Activated CD8-positive, alpha-beta memory T cell treated with anti-CD3 and anti-CD28 coated beads for 1 hour (primary cell): ENCODE data around the gene FAM210A.
A peak's percentile ranks its signal among the peaks of the same experiment; 100 is the strongest.
"Not testable (repeated sequence)": the region's sequence is repeated elsewhere in the genome, so short reads cannot be mapped to it uniquely, and the experiment has no call there.

Experiments used
- DNase-seq, 2 donors: peaks; one replicate each; pipeline ENCODE4 v3.0.0-alpha.2; 2020; ENCODE audit warnings: low read depth in 1 of 2; ENCODE audit errors: extremely low read depth in 1 of 2

Gene FAM210A

GRCh38 chr18:13726232-13726971 lies at the start of gene FAM210A, which contains the start of gene RNMT:
Gene FAM210A, minus strand, starts transcription at chr18:13726558. Its CDS starts 44,481 bp downstream, at chr18:13682077.
Gene RNMT, plus strand, starts transcription at chr18:13726673. Its CDS starts 4,845 bp downstream, at chr18:13731518.
- peak; percentile 79 to 92 for DNase-seq

DNA sequence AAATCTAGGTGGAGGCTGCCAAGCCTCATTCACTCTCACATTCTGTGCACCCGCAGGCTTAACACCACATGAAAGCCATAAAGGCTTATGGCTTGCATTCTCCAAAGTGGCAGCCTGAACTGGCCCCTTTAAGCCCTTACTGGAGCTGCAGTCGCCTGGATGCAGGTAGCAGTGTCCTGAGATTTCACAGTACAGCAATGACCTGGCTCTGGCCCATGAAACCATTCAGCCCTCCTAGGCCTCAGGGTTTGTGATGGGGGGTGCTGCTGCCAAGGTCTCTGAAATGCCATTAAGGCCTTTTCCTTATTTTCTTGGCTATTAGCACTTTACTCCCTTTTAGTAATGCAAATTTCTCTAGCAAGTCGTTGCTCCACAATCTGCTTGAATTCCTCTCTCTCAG lies 48.7 kb upstream of the FAM210A start:
- DNase-seq = no peak

GRCh38 chr18:13762690-13763439 lies 36.5 kb upstream of the FAM210A start:
- no peak for DNase-seq

DNA sequence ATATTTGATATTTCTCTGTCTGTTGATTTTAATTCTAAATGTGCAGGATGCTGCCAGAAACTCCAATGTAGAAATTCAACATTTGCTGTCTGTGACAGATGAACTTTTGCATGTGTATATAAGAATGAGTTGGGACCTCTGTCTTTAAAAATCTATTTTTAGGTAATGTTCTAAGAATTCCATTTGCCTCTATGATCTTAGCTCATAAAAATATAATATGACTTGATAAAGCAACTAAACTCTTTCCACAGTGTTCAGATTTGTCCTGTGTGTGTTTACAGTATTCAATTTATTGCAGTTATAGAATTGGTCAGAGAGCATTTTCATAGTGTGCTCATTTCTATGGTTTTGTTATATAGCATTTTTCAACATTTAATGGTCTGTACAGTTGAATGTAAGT lies 33.7 kb upstream of the FAM210A start:
- DNase-seq = no peak

GRCh38 chr18:13758622-13759021 lies 32.3 kb upstream of the FAM210A start:
- no peak for DNase-seq

DNA sequence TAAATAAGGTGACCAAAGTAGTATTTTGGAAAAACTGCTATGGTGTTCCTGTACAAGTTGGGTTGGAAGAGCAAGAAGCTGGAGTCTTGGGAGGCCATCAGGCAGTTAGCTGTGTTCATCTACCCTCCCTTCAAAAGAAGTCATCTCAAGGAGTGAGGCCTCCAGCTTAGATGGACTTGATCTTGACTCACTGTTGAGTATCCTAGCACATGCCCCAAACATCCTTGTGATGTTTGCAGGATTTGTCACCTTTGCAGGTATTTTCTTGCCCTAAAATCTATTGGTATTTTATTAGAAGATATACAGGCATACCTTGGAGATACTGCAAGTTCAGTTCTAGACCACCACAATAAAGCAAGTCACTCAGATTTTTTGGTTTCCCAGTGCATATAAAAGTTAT lies 30.3 kb upstream of the FAM210A start:
- no peak for DNase-seq

DNA sequence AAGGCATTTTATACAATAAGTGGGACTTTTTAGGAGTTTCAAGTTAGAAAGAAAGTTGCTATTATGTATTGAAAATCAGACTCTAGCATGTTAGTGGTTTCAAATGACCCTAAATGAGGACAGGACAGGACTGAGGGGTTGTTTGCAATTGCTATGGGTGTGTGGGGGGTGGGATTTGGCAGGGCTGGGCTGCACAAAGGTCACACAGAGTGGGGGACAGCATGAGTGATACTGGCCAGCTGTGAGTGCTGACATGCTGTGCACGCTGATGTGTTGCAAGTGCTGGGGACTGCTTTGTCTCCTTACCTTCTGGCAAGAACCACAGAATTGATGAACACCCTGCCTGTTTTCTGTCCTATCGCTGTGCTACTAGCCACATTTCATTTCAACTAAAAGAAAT lies 29.9 kb upstream of the FAM210A start:
- no peak for DNase-seq

GRCh38 chr18:13751599-13751998 lies 25.2 kb upstream of the FAM210A start:
- DNase-seq = not testable (repeated sequence)

DNA sequence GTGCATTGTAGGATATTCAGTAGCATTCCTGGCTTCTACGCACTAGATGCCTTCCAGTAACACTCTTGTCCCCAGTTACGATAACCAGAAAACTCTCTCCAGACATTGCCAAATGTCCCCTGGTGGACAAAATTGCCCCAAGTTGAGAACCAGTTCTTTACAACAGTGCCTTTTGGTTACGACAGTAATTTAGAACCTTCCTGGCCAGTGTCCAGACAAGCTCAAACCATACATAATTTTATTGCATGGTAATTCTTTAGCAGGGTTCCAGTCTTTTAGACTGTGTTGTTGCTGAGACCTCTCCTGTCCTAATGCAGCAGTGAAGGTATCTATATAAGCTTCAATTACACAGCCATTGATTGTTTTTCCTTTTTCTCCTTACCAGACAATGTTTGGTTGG lies 20.3 kb upstream of the FAM210A start:
- DNase-seq = no peak

DNA sequence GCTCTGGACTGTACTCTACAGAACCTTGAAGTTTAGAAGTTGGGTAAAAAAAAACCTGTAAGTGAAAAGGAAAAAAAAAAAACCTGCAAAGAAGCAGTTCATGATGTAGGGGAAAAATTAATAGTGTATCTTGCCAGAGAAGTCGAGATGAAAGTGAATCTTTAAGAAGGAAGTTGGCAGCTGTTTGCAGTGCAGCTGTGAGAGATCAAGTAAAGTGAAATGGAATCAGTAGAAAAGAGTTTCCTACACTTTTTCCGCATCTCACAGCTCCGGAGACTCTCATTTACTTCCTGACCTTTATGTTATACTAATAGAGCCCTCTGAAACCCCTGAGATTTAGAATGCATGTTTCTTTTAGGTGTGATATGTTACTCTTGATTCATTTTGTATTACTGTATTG lies 19.3 kb upstream of the FAM210A start:
- no peak for DNase-seq

- no peak for DNase-seq
These were observed 9.3 kb upstream of the FAM210A start for GRCh38 chr18:13735681-13736080.

DNA sequence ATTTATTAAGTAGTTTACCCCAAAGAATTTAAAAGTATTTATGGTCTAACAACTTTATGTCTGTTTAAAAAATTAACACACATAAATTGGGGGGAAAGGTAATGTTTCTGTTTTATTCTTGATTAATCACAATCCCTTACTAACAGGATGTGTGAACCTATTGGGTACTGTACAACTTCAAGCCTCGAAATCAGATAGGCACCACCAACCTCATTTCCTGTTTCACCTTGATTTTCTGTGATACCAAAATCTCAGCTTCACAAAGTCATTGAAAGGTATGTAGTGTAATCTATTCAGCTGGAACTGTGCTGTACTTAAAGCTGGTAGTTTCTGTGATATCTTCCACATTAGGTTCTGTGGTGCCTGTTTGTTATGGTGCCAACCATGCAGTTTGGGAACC lies 4.1 kb upstream of the FAM210A start:
- no peak for DNase-seq

GRCh38 chr18:13726972-13727331 lies 594 bp upstream of the FAM210A start:
- peak in 1 of 2 donors; percentile 2 for DNase-seq

GRCh38 chr18:13725566-13726231 lies 659 bp downstream of the FAM210A start:
- no peak for DNase-seq

DNA sequence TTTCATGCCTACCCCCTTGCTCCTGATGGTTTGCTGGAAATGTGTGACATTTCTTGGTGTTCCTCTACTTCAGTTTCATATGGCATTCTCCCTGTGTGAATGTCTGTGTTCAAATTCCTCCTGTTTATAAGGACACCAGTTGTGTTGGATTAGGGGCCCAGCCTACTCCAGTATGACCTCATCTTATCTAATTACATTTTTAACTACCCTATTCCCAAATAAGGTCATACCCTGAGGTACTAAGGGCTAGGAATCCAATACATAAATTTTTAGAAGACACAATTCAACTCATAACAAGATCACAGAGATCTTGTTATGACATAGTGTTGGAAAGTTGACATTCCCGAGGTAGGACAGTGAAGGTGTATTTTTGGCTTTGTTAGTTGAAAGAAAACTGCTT lies 5.5 kb downstream of the FAM210A start:
- no peak for DNase-seq

GRCh38 chr18:13720123-13720522 lies 6.2 kb downstream of the FAM210A start:
- DNase-seq = no peak

DNA sequence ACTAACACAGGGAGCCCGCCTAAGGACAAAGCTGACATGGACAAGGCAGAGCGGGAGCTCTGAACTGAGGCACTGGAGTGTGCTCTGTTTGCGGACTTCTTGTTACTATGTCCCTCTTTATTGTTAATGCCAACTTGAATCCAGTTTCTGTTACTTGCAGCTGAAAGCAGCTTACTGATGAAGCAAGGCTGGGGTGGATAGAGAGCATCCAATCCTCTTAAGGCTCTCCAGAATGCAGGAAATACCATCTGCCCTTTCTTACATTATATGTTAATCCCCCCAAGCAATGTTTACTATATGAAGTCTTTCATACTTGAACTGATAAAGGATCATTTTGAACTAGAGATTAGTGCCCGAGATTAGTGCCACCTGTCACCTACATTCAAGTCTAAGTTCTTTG lies 9.4 kb downstream of the FAM210A start:
- DNase-seq = no peak

DNA sequence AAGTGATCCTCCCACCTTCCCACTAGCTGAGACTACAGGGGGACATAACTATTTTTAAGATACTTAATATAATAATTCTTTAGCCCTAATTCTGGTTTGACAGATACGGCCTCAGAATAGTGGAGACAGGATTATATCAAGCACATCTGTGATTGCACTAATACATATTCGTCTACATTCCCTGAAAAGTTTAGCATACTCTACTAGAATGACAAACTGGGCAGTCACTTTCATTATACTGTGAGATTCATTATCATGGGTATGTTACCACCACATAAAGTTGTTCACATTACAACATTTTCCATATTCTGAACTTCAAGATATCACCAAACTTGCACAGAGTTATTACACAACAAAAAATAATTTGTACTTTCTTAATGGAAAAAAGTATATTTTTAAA lies 11.0 kb downstream of the FAM210A start:
- no peak for DNase-seq

- no peak for DNase-seq
These were observed 12.8 kb downstream of the FAM210A start for GRCh38 chr18:13713455-13714055.

DNA sequence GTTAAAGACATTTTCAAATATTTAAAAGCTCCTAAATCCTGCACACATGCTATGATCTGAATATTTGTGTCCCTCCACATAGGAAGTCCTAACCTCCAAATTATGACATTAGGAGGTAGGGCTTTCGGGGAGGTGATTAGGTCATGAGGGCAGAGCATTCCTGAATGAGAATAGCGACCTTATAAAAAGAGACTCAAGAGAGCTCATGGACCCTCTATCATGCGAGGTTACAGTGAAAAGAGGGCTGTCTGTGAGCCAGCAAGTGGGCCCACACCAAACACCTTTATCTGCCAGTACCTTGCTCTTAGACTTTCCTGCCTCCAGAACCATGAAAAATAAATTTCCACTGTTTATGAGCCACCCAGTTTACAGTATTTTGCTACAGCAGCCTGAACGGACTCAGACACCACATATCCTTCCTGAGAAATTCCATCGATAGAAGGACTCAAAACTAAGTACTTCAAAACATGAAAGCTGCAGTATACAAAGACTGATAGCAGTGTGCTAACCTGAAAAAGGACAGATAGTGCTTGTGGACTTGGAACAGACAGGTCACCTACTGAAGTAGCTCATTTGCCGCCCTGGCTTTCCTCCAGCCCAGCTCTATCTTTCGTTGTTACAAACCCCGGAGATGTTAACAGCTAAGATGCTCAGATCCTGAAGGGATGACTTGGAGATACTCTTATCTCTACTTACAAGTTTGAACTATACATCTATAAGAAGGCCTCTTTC lies 13.8 kb downstream of the FAM210A start:
- no peak for DNase-seq

DNA sequence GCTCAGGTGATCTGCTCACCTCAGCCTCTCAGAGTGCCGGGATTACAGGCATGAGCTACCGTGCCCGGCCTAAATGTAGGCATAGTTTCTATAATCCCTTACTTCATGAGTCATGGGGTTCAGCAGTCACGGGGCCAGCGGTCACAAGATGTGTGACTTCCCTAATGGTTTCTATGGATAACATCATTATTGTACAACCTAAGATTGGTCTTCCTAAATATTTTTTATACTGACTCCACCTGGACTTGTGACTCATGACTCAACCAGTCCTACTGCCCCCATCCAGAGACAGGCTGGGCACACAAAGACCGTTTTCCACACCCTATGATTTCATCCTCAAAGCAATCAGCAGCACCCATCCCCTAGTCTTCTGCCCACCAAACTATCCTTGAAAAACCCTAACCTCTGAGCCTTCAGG lies 15.9 kb downstream of the FAM210A start:
- no peak for DNase-seq
